ENCODE measurements around the gene GIGYF2.

DNA sequence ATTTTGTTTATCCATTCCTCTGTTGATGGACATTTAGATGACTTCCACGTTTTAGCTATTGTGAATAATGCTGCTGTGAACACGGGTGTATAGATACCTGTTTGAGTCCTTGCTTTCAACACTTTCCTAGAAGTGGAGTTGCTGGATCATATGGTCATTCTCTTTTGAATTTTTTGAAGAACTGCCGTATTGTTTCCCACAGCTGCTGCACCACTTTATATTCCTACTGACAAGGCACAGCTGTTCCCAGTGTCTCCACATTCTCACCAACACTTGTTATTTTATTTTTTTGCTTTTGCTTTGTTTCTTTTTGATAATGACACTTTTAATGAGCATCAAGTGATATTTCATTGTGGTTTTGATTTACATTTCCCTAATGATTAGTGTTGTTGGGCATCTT, 120.6 kb downstream of the GIGYF2 start:
- TF ChIP-seq CTCF (IDR thresholded peaks at IDR 0.05) (no peak), EP300 (IDR thresholded peaks at IDR 0.05) (no peak), REST (IDR thresholded peaks at IDR 0.05) (no peak), E2F6 (IDR thresholded peaks at IDR 0.05; ENCODE audit: borderline replicate concordance, low read depth) (no peak), RFX5 (IDR thresholded peaks at IDR 0.05) (no peak), SMC3 (IDR thresholded peaks at IDR 0.05) (no peak), TP53 (CRISPR knock-in tag; IDR thresholded peaks at IDR 0.05) (no peak), CEBPB (IDR thresholded peaks at IDR 0.05) (no peak), KDM1A (IDR thresholded peaks at IDR 0.05; ENCODE audit: low read depth) (no peak), MAX (IDR thresholded peaks at IDR 0.05) (no peak), ESRRA (IDR thresholded peaks at IDR 0.05; ENCODE audit: borderline replicate concordance, low read length) (no peak), RNF2 (IDR thresholded peaks at IDR 0.05; ENCODE audit: borderline replicate concordance, low read depth) (no peak)
- TF ChIP-seq, protein P1, sequence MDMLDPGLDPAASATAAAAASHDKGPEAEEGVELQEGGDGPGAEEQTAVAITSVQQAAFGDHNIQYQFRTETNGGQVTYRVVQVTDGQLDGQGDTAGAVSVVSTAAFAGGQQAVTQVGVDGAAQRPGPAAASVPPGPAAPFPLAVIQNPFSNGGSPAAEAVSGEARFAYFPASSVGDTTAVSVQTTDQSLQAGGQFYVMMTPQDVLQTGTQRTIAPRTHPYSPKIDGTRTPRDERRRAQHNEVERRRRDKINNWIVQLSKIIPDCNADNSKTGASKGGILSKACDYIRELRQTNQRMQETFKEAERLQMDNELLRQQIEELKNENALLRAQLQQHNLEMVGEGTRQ (IDR thresholded peaks at IDR 0.05), result no peak
- TF ChIP-seq, protein P2, sequence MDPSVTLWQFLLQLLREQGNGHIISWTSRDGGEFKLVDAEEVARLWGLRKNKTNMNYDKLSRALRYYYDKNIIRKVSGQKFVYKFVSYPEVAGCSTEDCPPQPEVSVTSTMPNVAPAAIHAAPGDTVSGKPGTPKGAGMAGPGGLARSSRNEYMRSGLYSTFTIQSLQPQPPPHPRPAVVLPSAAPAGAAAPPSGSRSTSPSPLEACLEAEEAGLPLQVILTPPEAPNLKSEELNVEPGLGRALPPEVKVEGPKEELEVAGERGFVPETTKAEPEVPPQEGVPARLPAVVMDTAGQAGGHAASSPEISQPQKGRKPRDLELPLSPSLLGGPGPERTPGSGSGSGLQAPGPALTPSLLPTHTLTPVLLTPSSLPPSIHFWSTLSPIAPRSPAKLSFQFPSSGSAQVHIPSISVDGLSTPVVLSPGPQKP (IDR thresholded peaks at IDR 0.05; ENCODE audit: low read depth, low read length), result no peak

Data from A549 (cell line).